Kidney epithelial cell (primary cell): Measurements from ENCODE around the gene SH2D7. TPM values are rescaled to one million over a fixed set of nuclear protein-coding genes. Genes with fewer than 3 reads are reported as not detected.

Experiments used
- DNase-seq: peaks from one replicate; pipeline ENCODE4 v3.0.0-alpha.2; 2010; ENCODE audit warnings: low read depth
- H3K27me3 ChIP-seq: 2 replicates; pipeline ENCODE4 v1.6.0; 2011; ENCODE audit warnings: low read length; ENCODE audit not compliant: control insufficient read depth, insufficient read depth
- H3K36me3 ChIP-seq: 2 replicates; pipeline ENCODE4 v1.5.1; 2011; ENCODE audit warnings: low read length; ENCODE audit not compliant: control insufficient read depth, insufficient read depth
- H3K4me3 ChIP-seq: 2 replicates; pipeline ENCODE4 v1.5.1; 2011; ENCODE audit warnings: low read depth, mild to moderate bottlenecking, control low read depth, low read length
- CTCF ChIP-seq: IDR thresholded peaks from 2 replicates; pipeline ENCODE4 v1.5.1; 2011; ENCODE audit warnings: mild to moderate bottlenecking, moderate library complexity, low read length, control low read depth, inconsistent platforms; ENCODE audit not compliant: insufficient read depth, poor library complexity, severe bottlenecking
- total RNA-seq: library from RNA; depleted of rRNA; stranded (reverse); fragments of >200 nt; gene quantifications from 2 replicates; pipeline ENCODE4 v1.2.3, GENCODE V29; 2015

Gene SH2D7
- total RNA-seq, 1 donor from 2014 or later = not detected

GRCh38 chr15:78083687-78084448 is 8.5 kb upstream of the SH2D7 start:
- no peaks in the 10 kb centered on the region for H3K27me3 ChIP-seq
- no peaks in the 10 kb centered on the region for H3K36me3 ChIP-seq
- DNase-seq = no peak
- H3K4me3 ChIP-seq = no peak overlapping the region
- no peak for TF ChIP-seq CTCF

- H3K36me3 ChIP-seq = no peaks in the 10 kb centered on the region
- no peaks in the 10 kb centered on the region for H3K27me3 ChIP-seq
- no peak for DNase-seq
- no peak overlapping the region for H3K4me3 ChIP-seq
- no peak for TF ChIP-seq CTCF
Observed at GRCh38 chr15:78084449-78084750, 8.0 kb upstream of the SH2D7 start.

GRCh38 chr15:78085928-78086327 is 6.4 kb upstream of the SH2D7 start:
- H3K4me3 ChIP-seq = no peak overlapping the region
- TF ChIP-seq CTCF = no peak
- no peaks in the 10 kb centered on the region for H3K36me3 ChIP-seq
- DNase-seq = no peak
- no peaks in the 10 kb centered on the region for H3K27me3 ChIP-seq

- no peak for TF ChIP-seq CTCF
- H3K4me3 ChIP-seq = no peak overlapping the region
Observed at GRCh38 chr15:78087951-78088772, 4.2 kb upstream of the SH2D7 start.

GRCh38 chr15:78088773-78089080 is 3.6 kb upstream of the SH2D7 start:
- Histone ChIP-seq H3K36me3 (no peaks in the 10 kb centered on the region), H3K4me3 (no peak overlapping the region), H3K27me3 (no peaks in the 10 kb centered on the region)
- TF ChIP-seq CTCF = no peak
- DNase-seq = no peak

More at GRCh38 chr15:78087951-78088772, 4.2 kb upstream of the SH2D7 start:
- DNase-seq = no peak
- Histone ChIP-seq H3K36me3 (no peaks in the 10 kb centered on the region), H3K27me3 (no peaks in the 10 kb centered on the region)
